ENCODE data around the gene KLHDC8A. TPM values are rescaled to one million over a fixed set of nuclear protein-coding genes. Genes with fewer than 3 reads are reported as not detected.

Gene KLHDC8A
- total and polyA plus RNA-seq, 4 donors, result 0.17 to 1.4 (median 0.41) TPM

- ATAC-seq (ENCODE audit: insufficient read depth, low FRiP score) (no peak), DNase-seq (no peak)
- Histone ChIP-seq H3K4me3 (no peak overlapping the region), H3K27me3 (ENCODE audit: control insufficient read depth in 3 of 3, insufficient read depth in 3 of 3, low read length in 2 of 3) (peaks cover 0 to 43% (median 32%) of the 10 kb centered on the region in 3 donors), H3K9me3 (ENCODE audit: control insufficient read depth in 4 of 4, insufficient read depth in 3 of 4, low read length in 3 of 4) (no peaks in the 10 kb centered on the region), H3K27ac (ENCODE audit: low read depth in 1 of 2, low read length in 1 of 2) (no peak overlapping the region), H3K9ac (ENCODE audit: insufficient read depth in 1 of 2, low read length in 2 of 2) (no peak overlapping the region), H3K36me3 (ENCODE audit: control insufficient read depth in 4 of 4, insufficient read depth in 4 of 4, low read length in 4 of 4) (no peaks in the 10 kb centered on the region), H3K4me1 (ENCODE audit: control insufficient read depth in 5 of 5, insufficient read depth in 5 of 5, low read length in 5 of 5) (peaks cover 0 to 8% (median 6%) of the 10 kb centered on the region in 5 donors)
- no peak for TF ChIP-seq CTCF (IDR thresholded peaks at IDR 0.05; ENCODE audit: control extremely low read depth, extremely low read depth)
- 3 to 5% methylated on average over 42 to 63 of the region's 63 CpGs for WGBS, 2 donors
These were observed 13.2 kb downstream of the KLHDC8A start for GRCh38 chr1:205343431-205344065.

- Histone ChIP-seq H3K36me3 (ENCODE audit: control insufficient read depth in 4 of 4, insufficient read depth in 4 of 4, low read length in 4 of 4) (no peaks in the 10 kb centered on the region), H3K4me3 (no peak overlapping the region), H3K27ac (ENCODE audit: low read depth in 1 of 2, low read length in 1 of 2) (no peak overlapping the region), H3K27me3 (ENCODE audit: control insufficient read depth in 3 of 3, insufficient read depth in 3 of 3, low read length in 2 of 3) (peaks cover 0 to 43% (median 30%) of the 10 kb centered on the region in 3 donors), H3K4me1 (ENCODE audit: control insufficient read depth in 5 of 5, insufficient read depth in 5 of 5, low read length in 5 of 5) (peaks cover 0 to 8% (median 6%) of the 10 kb centered on the region in 5 donors), H3K9ac (ENCODE audit: insufficient read depth in 1 of 2, low read length in 2 of 2) (no peak overlapping the region), H3K9me3 (ENCODE audit: control insufficient read depth in 4 of 4, insufficient read depth in 3 of 4, low read length in 3 of 4) (no peaks in the 10 kb centered on the region)
- ATAC-seq (ENCODE audit: insufficient read depth, low FRiP score), result no peak
- 43 to 66% methylated on average over 12 of the region's 12 CpGs for WGBS, 2 donors
- no peak for DNase-seq
- TF ChIP-seq CTCF (IDR thresholded peaks at IDR 0.05; ENCODE audit: control extremely low read depth, extremely low read depth), result no peak
These were observed 13.7 kb downstream of the KLHDC8A start for GRCh38 chr1:205342986-205343385.

DNA sequence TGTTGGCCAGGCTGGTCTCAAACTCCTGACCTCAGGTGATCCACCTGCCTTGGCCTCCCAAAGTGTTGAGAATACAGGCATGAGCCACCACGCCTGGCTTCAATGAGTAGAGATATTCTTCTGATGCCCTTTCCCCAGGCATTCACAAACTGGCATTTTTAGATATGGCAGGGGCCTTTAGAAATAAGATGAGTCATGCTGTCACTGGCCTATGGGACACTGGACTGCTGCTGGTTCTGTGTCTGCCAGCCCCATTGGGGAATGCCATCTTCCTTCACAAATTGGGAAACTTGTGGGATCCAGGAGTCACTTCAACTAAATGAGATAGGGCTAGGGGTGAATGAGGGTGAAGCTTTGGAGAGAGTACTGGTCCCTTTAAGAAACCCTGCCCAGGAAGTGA lies 16.0 kb downstream of the KLHDC8A start:
- DNase-seq (no peak), ATAC-seq (ENCODE audit: insufficient read depth, low FRiP score) (no peak)
- no peaks in the 10 kb centered on the region for H3K9me3 ChIP-seq (ENCODE audit: control insufficient read depth in 4 of 4, insufficient read depth in 3 of 4, low read length in 3 of 4)
- peaks cover 0 to 31% (median 28%) of the 10 kb centered on the region in 3 donors for H3K27me3 ChIP-seq (ENCODE audit: control insufficient read depth in 3 of 3, insufficient read depth in 3 of 3, low read length in 2 of 3)
- no peak overlapping the region for H3K9ac ChIP-seq (ENCODE audit: insufficient read depth in 1 of 2, low read length in 2 of 2)
- H3K27ac ChIP-seq (ENCODE audit: low read depth in 1 of 2, low read length in 1 of 2), result no peak overlapping the region
- peaks cover 0 to 8% (median 6%) of the 10 kb centered on the region in 5 donors for H3K4me1 ChIP-seq (ENCODE audit: control insufficient read depth in 5 of 5, insufficient read depth in 5 of 5, low read length in 5 of 5)
- no peaks in the 10 kb centered on the region for H3K36me3 ChIP-seq (ENCODE audit: control insufficient read depth in 4 of 4, insufficient read depth in 4 of 4, low read length in 4 of 4)
- 90 to 97% methylated on average over 1 of the region's 1 CpG for WGBS, 2 donors
- no peak for TF ChIP-seq CTCF (IDR thresholded peaks at IDR 0.05; ENCODE audit: control extremely low read depth, extremely low read depth)
- no peak overlapping the region for H3K4me3 ChIP-seq

- no peak for TF ChIP-seq CTCF (IDR thresholded peaks at IDR 0.05; ENCODE audit: control extremely low read depth, extremely low read depth)
- no peak overlapping the region for H3K4me3 ChIP-seq
- H3K27ac ChIP-seq (ENCODE audit: low read depth in 1 of 2, low read length in 1 of 2), result no peak overlapping the region
- H3K36me3 ChIP-seq (ENCODE audit: control insufficient read depth in 4 of 4, insufficient read depth in 4 of 4, low read length in 4 of 4), result no peaks in the 10 kb centered on the region
- peaks cover 0 to 22% (median 21%) of the 10 kb centered on the region in 3 donors for H3K27me3 ChIP-seq (ENCODE audit: control insufficient read depth in 3 of 3, insufficient read depth in 3 of 3, low read length in 2 of 3)
- DNase-seq (no peak), ATAC-seq (ENCODE audit: insufficient read depth, low FRiP score) (no peak)
- peaks cover 0 to 8% (median 6%) of the 10 kb centered on the region in 5 donors for H3K4me1 ChIP-seq (ENCODE audit: control insufficient read depth in 5 of 5, insufficient read depth in 5 of 5, low read length in 5 of 5)
- H3K9ac ChIP-seq (ENCODE audit: insufficient read depth in 1 of 2, low read length in 2 of 2), result no peak overlapping the region
- WGBS, 2 donors, result 89 to 99% methylated on average over 4 of the region's 4 CpGs
- no peaks in the 10 kb centered on the region for H3K9me3 ChIP-seq (ENCODE audit: control insufficient read depth in 4 of 4, insufficient read depth in 3 of 4, low read length in 3 of 4)
These were observed 17.0 kb downstream of the KLHDC8A start for GRCh38 chr1:205339717-205340116.

Data from lung (tissue), 12 donors.